HepG2 (cell line): ENCODE results near the gene CEBPB. TPM values are rescaled to one million over a fixed set of nuclear protein-coding genes. Genes with fewer than 3 reads are reported as not detected.

Experiments
- MEF2D ChIP-seq: sonication (generic); formaldehyde crosslinking; IDR thresholded peaks from 2 replicates; pipeline ENCODE4 v1.5.1; 2020; ENCODE audit warnings: mild to moderate bottlenecking, missing genetic modification reagents
- SRSF4 ChIP-seq: fragments of 200-400 bp; formaldehyde crosslinking; IDR thresholded peaks from one replicate; pipeline ENCODE4 v1.6.1; 2018; ENCODE audit warnings: mild to moderate bottlenecking, low read depth, low read length, moderate library complexity; ENCODE audit not compliant: poor library complexity, severe bottlenecking
- ZNF138 ChIP-seq: sonication (generic); formaldehyde crosslinking; IDR thresholded peaks from 2 replicates; pipeline ENCODE4 v1.5.0; 2020; ENCODE audit warnings: mild to moderate bottlenecking, low read depth, missing genetic modification reagents
- ZNF160 ChIP-seq: sonication (generic); formaldehyde crosslinking; IDR thresholded peaks from 2 replicates; pipeline ENCODE4 v1.8.0; 2022; ENCODE audit warnings: mild to moderate bottlenecking, inconsistent platforms, missing genetic modification reagents
- ZNF354B ChIP-seq: sonication (generic); formaldehyde crosslinking; IDR thresholded peaks from 2 replicates; pipeline ENCODE4 v1.8.0; 2022; ENCODE audit warnings: mild to moderate bottlenecking, missing genetic modification reagents
- ZNF567 ChIP-seq: sonication (generic); formaldehyde crosslinking; IDR thresholded peaks from 2 replicates; pipeline ENCODE4 v1.8.1; 2023; ENCODE audit warnings: mild to moderate bottlenecking, missing genetic modification reagents, borderline replicate concordance
- polyA plus RNA-seq, 8 experiments: library from polyadenylated mRNA; depleted of rRNA in 3 of 8; stranded (reverse) in 7 of 8; unstranded in 1 of 8; fragments of >200 nt; fragmentation: Illumina TruSeq in 4 of 8; extraction: Trizol in 4 of 8; gene quantifications; 2 replicates each; pipeline versions ENCODE4 v1.2.1 to v1.2.3, GENCODE V29; 2011 to 2016; ENCODE audit warnings: low read depth in 4 of 8, missing spikeins in 1 of 8, mixed read lengths in 1 of 8; ENCODE audit not compliant: insufficient read depth in 1 of 8
- total RNA-seq, 5 experiments: library from RNA; depleted of rRNA; stranded (reverse); fragments of >200 nt; fragmentation: Illumina TruSeq; extraction: Trizol; gene quantifications; 2 replicates each; pipeline ENCODE4 v1.2.3, GENCODE V29; 2016; ENCODE audit warnings: low read depth in 1 of 5
- TF ChIP-seq, protein P1 (sequence below): sonication (generic); formaldehyde crosslinking; conservative IDR thresholded peaks from 2 replicates; pipeline ENCODE4 v1.8.0; 2022; ENCODE audit warnings: mild to moderate bottlenecking, moderate library complexity, missing genetic modification reagents
- TF ChIP-seq, protein P2 (sequence below): sonication (generic); formaldehyde crosslinking; IDR thresholded peaks from 2 replicates; pipeline ENCODE4 v1.4.0; 2020; ENCODE audit warnings: missing genetic modification reagents, borderline replicate concordance
- TF ChIP-seq, protein P3 (sequence below): sonication (generic); formaldehyde crosslinking; IDR thresholded peaks from 2 replicates; pipeline ENCODE4 v1.5.1; 2020; ENCODE audit warnings: mild to moderate bottlenecking, missing genetic modification reagents, borderline replicate concordance
- TF ChIP-seq, protein P4 (sequence below): sonication (generic); formaldehyde crosslinking; IDR thresholded peaks from 2 replicates; pipeline ENCODE4 v1.4.0; 2020; ENCODE audit warnings: mild to moderate bottlenecking, missing genetic modification reagents
- TF ChIP-seq, protein P5 (sequence below): sonication (generic); formaldehyde crosslinking; IDR thresholded peaks from 2 replicates; pipeline ENCODE4 v1.4.0; 2020; ENCODE audit warnings: mild to moderate bottlenecking, missing genetic modification reagents, borderline replicate concordance
- TF ChIP-seq, protein P6 (sequence below): sonication (generic); formaldehyde crosslinking; IDR thresholded peaks from 2 replicates; pipeline ENCODE4 v1.9.0; 2021; ENCODE audit warnings: missing genetic modification reagents, borderline replicate concordance
- TF ChIP-seq, protein P7 (sequence below): sonication (generic); formaldehyde crosslinking; IDR thresholded peaks from 2 replicates; pipeline ENCODE4 v1.9.0; 2021; ENCODE audit warnings: missing genetic modification reagents, borderline replicate concordance

CEBPB gene
- total and polyA plus RNA-seq, 2 of the 13 experiments (the other 11 are each of a cell fraction or from before 2014, with no cell fraction given): 18.5 to 28.2 TPM

DNA sequence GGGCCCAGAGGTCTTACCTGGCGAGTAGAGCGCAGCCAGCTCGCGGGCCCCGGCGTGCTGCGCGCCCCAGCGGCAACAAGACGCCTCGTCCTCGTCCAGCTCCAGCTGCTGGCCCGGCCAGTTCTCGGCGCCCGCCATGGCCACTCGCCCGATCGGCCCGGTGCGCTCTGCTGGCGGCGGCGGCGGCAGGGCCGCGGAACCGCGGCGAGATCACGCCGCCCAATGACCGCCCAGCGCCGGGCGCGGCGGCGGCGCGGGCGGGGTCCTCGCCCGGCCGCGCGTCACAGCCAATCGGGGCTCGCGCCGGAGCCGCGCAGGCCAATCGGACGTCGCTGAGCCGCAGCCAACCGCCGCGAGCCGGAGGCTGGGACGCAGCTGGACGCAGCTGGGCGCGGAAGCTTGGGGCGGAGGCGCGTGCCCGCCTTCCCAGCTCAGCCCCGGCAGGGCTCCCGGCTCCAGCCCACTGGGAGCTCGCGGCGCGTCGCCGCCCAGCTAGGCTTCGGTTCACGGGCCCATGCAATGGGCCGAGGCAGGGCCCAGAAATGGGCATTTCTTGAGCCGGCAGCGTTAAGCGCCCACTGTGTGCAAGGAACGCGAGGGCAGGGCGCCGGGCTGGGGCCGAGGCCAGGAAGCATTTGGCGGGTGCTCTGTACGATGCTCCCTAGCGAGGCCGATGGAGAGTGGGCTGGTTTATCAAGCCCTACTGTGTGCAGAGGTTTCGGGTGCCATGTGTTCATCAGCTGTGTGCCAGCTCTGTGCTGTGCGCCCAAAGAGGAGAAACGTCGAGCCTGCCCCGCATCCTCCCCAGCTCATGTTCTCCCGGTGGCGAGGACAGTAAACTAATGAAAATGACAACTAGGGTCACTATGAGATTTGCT is 36.9 kb upstream of the CEBPB start, which contains the start of gene PEDS1 (continued):
- TF ChIP-seq, protein P1, sequence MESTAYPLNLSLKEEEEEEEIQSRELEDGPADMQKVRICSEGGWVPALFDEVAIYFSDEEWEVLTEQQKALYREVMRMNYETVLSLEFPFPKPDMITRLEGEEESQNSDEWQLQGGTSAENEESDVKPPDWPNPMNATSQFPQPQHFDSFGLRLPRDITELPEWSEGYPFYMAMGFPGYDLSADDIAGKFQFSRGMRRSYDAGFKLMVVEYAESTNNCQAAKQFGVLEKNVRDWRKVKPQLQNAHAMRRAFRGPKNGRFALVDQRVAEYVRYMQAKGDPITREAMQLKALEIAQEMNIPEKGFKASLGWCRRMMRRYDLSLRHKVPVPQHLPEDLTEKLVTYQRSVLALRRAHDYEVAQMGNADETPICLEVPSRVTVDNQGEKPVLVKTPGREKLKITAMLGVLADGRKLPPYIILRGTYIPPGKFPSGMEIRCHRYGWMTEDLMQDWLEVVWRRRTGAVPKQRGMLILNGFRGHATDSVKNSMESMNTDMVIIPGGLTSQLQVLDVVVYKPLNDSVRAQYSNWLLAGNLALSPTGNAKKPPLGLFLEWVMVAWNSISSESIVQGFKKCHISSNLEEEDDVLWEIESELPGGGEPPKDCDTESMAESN (CRISPR knock-in tag): peak; percentile 98
- TF ChIP-seq SRSF4 (no peak), ZNF567 (CRISPR knock-in tag) (peak; percentile 90; the same call in 1 of the 2 replicates), ZNF160 (peak; percentile 93), MEF2D (CRISPR knock-in tag) (peak; percentile 62; the same call in 1 of the 2 replicates), ZNF138 (CRISPR knock-in tag) (peak; percentile 98), ZNF354B (CRISPR knock-in tag) (peak; percentile 94)
- TF ChIP-seq, protein P2, sequence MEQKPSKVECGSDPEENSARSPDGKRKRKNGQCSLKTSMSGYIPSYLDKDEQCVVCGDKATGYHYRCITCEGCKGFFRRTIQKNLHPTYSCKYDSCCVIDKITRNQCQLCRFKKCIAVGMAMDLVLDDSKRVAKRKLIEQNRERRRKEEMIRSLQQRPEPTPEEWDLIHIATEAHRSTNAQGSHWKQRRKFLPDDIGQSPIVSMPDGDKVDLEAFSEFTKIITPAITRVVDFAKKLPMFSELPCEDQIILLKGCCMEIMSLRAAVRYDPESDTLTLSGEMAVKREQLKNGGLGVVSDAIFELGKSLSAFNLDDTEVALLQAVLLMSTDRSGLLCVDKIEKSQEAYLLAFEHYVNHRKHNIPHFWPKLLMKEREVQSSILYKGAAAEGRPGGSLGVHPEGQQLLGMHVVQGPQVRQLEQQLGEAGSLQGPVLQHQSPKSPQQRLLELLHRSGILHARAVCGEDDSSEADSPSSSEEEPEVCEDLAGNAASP (CRISPR knock-in tag): peak; percentile 59; the same call in 1 of the 2 replicates
- TF ChIP-seq, protein P3, sequence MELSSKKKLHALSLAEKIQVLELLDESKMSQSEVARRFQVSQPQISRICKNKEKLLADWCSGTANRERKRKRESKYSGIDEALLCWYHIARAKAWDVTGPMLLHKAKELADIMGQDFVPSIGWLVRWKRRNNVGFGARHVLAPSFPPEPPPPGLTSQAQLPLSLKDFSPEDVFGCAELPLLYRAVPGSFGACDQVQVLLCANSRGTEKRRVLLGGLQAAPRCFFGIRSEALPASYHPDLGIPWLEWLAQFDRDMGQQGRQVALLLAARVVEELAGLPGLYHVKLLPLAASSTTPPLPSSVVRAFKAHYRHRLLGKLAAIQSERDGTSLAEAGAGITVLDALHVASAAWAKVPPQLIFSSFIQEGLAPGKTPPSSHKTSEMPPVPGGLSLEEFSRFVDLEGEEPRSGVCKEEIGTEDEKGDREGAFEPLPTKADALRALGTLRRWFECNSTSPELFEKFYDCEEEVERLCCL (CRISPR knock-in tag): no peak
- TF ChIP-seq, protein P4, sequence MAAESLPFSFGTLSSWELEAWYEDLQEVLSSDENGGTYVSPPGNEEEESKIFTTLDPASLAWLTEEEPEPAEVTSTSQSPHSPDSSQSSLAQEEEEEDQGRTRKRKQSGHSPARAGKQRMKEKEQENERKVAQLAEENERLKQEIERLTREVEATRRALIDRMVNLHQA (CRISPR knock-in tag): 0 out of 2 replicates have a peak, but pooled peaks have one; percentile 24
- TF ChIP-seq, protein P5, sequence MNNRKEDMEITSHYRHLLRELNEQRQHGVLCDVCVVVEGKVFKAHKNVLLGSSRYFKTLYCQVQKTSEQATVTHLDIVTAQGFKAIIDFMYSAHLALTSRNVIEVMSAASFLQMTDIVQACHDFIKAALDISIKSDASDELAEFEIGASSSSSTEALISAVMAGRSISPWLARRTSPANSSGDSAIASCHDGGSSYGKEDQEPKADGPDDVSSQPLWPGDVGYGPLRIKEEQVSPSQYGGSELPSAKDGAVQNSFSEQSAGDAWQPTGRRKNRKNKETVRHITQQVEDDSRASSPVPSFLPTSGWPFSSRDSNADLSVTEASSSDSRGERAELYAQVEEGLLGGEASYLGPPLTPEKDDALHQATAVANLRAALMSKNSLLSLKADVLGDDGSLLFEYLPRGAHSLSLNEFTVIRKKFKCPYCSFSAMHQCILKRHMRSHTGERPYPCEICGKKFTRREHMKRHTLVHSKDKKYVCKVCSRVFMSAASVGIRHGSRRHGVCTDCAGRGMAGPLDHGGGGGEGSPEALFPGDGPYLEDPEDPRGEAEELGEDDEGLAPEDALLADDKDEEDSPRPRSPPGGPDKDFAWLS (CRISPR knock-in tag): peak; percentile 84; the same call in 1 of the 2 replicates
- TF ChIP-seq, protein P6, sequence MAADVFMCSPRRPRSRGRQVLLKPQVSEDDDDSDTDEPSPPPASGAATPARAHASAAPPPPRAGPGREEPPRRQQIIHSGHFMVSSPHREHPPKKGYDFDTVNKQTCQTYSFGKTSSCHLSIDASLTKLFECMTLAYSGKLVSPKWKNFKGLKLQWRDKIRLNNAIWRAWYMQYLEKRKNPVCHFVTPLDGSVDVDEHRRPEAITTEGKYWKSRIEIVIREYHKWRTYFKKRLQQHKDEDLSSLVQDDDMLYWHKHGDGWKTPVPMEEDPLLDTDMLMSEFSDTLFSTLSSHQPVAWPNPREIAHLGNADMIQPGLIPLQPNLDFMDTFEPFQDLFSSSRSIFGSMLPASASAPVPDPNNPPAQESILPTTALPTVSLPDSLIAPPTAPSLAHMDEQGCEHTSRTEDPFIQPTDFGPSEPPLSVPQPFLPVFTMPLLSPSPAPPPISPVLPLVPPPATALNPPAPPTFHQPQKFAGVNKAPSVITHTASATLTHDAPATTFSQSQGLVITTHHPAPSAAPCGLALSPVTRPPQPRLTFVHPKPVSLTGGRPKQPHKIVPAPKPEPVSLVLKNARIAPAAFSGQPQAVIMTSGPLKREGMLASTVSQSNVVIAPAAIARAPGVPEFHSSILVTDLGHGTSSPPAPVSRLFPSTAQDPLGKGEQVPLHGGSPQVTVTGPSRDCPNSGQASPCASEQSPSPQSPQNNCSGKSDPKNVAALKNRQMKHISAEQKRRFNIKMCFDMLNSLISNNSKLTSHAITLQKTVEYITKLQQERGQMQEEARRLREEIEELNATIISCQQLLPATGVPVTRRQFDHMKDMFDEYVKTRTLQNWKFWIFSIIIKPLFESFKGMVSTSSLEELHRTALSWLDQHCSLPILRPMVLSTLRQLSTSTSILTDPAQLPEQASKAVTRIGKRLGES (CRISPR knock-in tag): peak; percentile 69; the same call in 1 of the 2 replicates
- TF ChIP-seq, protein P7, sequence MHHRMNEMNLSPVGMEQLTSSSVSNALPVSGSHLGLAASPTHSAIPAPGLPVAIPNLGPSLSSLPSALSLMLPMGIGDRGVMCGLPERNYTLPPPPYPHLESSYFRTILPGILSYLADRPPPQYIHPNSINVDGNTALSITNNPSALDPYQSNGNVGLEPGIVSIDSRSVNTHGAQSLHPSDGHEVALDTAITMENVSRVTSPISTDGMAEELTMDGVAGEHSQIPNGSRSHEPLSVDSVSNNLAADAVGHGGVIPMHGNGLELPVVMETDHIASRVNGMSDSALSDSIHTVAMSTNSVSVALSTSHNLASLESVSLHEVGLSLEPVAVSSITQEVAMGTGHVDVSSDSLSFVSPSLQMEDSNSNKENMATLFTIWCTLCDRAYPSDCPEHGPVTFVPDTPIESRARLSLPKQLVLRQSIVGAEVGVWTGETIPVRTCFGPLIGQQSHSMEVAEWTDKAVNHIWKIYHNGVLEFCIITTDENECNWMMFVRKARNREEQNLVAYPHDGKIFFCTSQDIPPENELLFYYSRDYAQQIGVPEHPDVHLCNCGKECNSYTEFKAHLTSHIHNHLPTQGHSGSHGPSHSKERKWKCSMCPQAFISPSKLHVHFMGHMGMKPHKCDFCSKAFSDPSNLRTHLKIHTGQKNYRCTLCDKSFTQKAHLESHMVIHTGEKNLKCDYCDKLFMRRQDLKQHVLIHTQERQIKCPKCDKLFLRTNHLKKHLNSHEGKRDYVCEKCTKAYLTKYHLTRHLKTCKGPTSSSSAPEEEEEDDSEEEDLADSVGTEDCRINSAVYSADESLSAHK: peak; percentile 94; the same call in 1 of the 2 replicates
